Calu3 (cell line): ENCODE measurements around the gene INO80C. TPM values are rescaled to one million over a fixed set of nuclear protein-coding genes. Genes with fewer than 3 reads are reported as not detected.
A peak's percentile ranks its signal among the peaks of the same experiment; 100 is the strongest.

ENCODE experiments used
- BruUV-seq: library from RNA; stranded (reverse); fragments of 400-500 nt; replicated peaks from 2 replicates; lab custom pipeline; 2021; lab: Mats Ljungman, UMichigan
- CTCF ChIA-PET: fragments of 300-600 bp; sonication (Branson Sonifier 250); formaldehyde crosslinking; loops from one replicate; lab custom pipeline; 2022; ENCODE audit warnings: antibody characterized with exemption; lab: Charles Lee
- DNase-seq: peaks from one replicate; pipeline ENCODE4 v3.0.0; 2022
- H3K27ac Mint-ChIP-seq: one replicate; pipeline ENCODE4 v1.8.0; 2022; ENCODE audit warnings: mixed read lengths; ENCODE audit not compliant: unreplicated experiment
- H3K27me3 Mint-ChIP-seq: one replicate; pipeline ENCODE4 v1.8.0; 2022; ENCODE audit warnings: mixed read lengths; ENCODE audit not compliant: unreplicated experiment
- H3K36me3 Mint-ChIP-seq: one replicate; pipeline ENCODE4 v1.8.0; 2022; ENCODE audit warnings: mild to moderate bottlenecking, moderate library complexity, mixed read lengths; ENCODE audit not compliant: insufficient read depth, unreplicated experiment
- H3K4me1 Mint-ChIP-seq: one replicate; pipeline ENCODE4 v1.8.0; 2022; ENCODE audit warnings: mild to moderate bottlenecking, low read depth, mixed read lengths; ENCODE audit not compliant: unreplicated experiment
- H3K4me3 Mint-ChIP-seq: one replicate; pipeline ENCODE4 v1.8.0; 2022; ENCODE audit warnings: mild to moderate bottlenecking, low read depth, moderate library complexity, mixed read lengths; ENCODE audit not compliant: unreplicated experiment
- H3K9me3 Mint-ChIP-seq: one replicate; pipeline ENCODE4 v1.8.0; 2022; ENCODE audit warnings: low read depth, mixed read lengths; ENCODE audit not compliant: unreplicated experiment
- intact Hi-C: fragments of 100-400 bp; cut with micrococcal nuclease; formaldehyde crosslinking; loops from one replicate; pipeline ENCODE4 v1.10.0; 2022; ENCODE audit not compliant: unreplicated experiment
- total RNA-seq: library from RNA; stranded (reverse); gene quantifications from 2 replicates; pipeline ENCODE4 v1.2.3, GENCODE V29; 2022
- TF ChIP-seq, protein P1 (sequence below): fragments of 200-600 bp; IDR thresholded peaks from one replicate; pipeline ENCODE4 v1.8.0; 2022; ENCODE audit warnings: antibody characterized with exemption; ENCODE audit not compliant: unreplicated experiment

Gene INO80C
- total RNA-seq, 1 experiment from 2014 or later = 27.0 TPM

DNA sequence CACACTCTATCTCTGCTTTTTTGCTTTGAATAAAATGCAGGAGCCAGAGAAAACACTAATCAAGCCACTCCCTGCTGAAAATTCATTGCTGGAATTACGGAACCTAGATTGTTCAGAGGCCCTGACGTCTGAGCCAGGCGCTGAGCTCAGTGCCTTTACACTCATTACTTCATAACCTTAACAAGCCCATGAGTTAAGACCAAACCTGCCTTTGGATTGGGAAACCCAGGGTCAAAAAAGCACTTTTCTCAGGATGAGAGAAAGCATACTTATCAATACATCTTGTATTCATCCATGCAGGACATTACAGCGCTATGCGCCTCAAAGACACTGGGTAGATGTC is 762 bp downstream of the INO80C start:
- intact Hi-C loops = loop anchor here (2.0 kb wide), 1 partner anchor 18 kb away; no protein-coding TSS in a partner anchor
- CTCF ChIA-PET = interaction anchor here (0.9 to 1.9 kb wide), 3 partner anchors 10 to 27 kb away, joined by 3 to 14 read pairs (median 7); no protein-coding TSS in a partner anchor
- Mint-ChIP-seq H3K9me3 (no peaks in the 10 kb centered on the region), H3K27ac (peak overlapping the region; percentile 98), H3K27me3 (no peaks in the 10 kb centered on the region), H3K36me3 (peaks cover 14% of the 10 kb centered on the region), H3K4me1 (peaks cover 32% of the 10 kb centered on the region), H3K4me3 (peak overlapping the region; percentile 83)
- no peak for DNase-seq
- BruUV-seq = no TSS peak
- TF ChIP-seq, protein P1, sequence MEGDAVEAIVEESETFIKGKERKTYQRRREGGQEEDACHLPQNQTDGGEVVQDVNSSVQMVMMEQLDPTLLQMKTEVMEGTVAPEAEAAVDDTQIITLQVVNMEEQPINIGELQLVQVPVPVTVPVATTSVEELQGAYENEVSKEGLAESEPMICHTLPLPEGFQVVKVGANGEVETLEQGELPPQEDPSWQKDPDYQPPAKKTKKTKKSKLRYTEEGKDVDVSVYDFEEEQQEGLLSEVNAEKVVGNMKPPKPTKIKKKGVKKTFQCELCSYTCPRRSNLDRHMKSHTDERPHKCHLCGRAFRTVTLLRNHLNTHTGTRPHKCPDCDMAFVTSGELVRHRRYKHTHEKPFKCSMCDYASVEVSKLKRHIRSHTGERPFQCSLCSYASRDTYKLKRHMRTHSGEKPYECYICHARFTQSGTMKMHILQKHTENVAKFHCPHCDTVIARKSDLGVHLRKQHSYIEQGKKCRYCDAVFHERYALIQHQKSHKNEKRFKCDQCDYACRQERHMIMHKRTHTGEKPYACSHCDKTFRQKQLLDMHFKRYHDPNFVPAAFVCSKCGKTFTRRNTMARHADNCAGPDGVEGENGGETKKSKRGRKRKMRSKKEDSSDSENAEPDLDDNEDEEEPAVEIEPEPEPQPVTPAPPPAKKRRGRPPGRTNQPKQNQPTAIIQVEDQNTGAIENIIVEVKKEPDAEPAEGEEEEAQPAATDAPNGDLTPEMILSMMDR = no peak

DNA sequence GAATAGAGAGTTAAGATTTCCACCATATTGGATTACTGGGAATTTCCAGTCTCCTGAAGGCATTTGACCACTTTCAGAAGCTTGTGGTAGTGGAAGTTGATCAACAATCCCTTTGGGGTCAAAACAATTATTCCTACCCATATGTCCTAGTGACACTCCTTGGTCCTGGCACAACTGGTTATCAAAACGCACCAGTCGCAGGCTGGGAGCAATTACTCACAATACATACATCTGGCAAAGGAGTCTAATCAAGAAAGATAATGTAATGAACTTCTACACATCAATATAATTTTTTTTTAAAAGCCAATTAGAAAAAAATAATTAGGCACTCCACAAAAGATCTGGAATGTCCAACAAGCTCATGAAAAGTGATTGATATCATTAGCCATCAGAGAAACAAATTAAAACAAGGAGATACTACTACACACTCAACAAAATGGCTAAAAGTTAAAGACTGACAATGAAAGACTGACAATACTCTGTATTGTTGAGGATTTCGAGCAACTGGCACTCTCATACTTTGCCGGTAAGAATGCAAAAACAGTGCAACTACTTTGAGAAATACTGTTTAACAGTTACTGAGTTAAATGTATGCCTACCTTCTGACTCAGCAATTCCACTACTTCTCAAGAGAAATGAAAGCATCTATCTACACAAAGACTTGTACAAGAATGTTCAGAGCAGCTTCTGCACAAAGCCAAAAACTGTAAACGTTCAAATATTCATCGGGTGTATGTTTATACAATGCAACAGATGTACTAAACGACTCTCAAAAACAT is 2.0 kb downstream of the INO80C start:
- no peak for DNase-seq
- no TSS peak for BruUV-seq
- H3K36me3 Mint-ChIP-seq = peaks cover 14% of the 10 kb centered on the region
- no peak overlapping the region for H3K27ac Mint-ChIP-seq
- TF ChIP-seq, protein P1 = no peak
- intact Hi-C loops = loop anchor here (2.0 kb wide), 1 partner anchor 17 kb away; no protein-coding TSS in a partner anchor
- H3K9me3 Mint-ChIP-seq = no peaks in the 10 kb centered on the region
- H3K4me3 Mint-ChIP-seq = peak overlapping the region; percentile 83
- H3K4me1 Mint-ChIP-seq = peaks cover 35% of the 10 kb centered on the region
- no peaks in the 10 kb centered on the region for H3K27me3 Mint-ChIP-seq
- CTCF ChIA-PET = interaction anchor here (0.7 to 1.3 kb wide), 2 partner anchors 10 to 17 kb away, joined by 3 read pairs; no protein-coding TSS in a partner anchor

DNA sequence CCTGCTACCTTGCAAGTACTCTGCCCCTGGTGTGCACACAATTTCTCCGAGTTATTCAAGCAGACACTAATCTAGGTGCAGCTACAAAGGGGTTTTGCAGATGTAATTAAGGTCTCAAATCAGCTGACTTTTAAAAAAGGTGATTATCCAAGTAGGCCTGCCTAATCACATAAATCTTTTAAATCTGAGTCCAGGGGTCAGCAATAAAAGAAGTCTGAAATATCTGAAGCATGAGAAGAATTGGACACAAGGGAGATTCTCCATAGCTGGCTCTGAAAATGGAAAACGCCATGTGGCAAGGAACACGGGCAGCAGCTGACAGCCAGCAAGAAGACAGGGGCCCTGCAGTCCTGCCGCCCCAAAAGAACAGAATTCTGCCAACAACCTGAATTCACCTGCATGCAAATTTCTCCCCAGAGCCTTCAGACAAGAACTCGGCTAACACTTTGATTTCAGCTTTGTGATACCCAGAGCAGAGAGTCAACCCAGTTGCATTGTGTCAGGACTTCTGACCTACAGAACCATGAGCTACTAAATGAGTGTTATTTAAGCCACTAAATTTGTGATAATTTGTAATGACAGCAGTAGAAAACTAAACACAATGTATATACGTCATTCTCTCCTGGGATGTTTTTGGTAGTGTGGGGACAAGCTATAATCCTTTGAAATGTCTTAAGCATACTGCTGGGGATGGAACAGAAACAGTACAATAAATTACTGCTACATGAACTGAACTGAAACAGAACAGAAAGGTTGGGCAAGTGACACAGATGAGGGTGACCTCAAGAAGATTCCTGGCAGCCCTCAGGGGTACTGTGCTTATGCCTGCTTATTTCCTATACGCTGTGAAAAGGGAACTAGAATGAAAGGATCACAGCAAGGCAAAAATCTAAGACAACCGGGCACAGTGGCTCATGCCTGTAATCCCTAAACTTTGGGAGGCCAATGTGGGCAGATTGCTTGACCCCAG is 3.2 kb downstream of the INO80C start:
- intact Hi-C loops = no loop called here

DNA sequence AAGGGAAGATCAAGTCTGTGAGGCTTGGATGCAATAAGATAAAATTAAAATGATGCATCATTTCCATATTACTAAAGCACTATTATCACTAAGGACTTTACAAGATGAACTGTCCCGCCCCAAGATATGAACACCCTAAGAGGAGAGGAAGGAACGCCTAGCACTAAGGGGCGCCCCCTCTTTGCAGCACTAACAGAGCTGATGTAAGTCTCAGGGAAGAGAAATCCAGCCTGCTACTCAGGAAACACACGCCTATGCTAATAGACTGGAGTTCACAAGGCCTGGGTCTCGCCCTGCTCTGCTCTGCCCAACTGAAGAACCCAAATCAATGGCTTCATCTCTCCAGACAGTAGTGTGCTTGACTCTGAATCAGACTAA is 6.1 kb downstream of the INO80C start:
- no TSS peak for BruUV-seq
- intact Hi-C loops = no loop called here
- CTCF ChIA-PET = interaction anchor here (0.9 to 1.7 kb wide), 2 partner anchors 10 to 13 kb away, joined by 3 to 4 read pairs; no protein-coding TSS in a partner anchor
- TF ChIP-seq, protein P1 = no peak
- DNase-seq = no peak
- H3K9me3 Mint-ChIP-seq = no peaks in the 10 kb centered on the region
- peaks cover 59% of the 10 kb centered on the region for H3K4me1 Mint-ChIP-seq
- H3K27me3 Mint-ChIP-seq = no peaks in the 10 kb centered on the region
- H3K27ac Mint-ChIP-seq = no peak overlapping the region
- peaks cover 5% of the 10 kb centered on the region for H3K36me3 Mint-ChIP-seq
- no peak overlapping the region for H3K4me3 Mint-ChIP-seq

More for the DNA sequence above, 3.2 kb downstream of the INO80C start:
- Mint-ChIP-seq H3K9me3 (no peaks in the 10 kb centered on the region), H3K4me3 (no peak overlapping the region), H3K4me1 (peaks cover 47% of the 10 kb centered on the region), H3K27me3 (no peaks in the 10 kb centered on the region), H3K36me3 (peaks cover 19% of the 10 kb centered on the region), H3K27ac (no peak overlapping the region)
- CTCF ChIA-PET = interaction anchor here (1.3 kb wide), 1 partner anchor 16 kb away, joined by 3 read pairs; no protein-coding TSS in a partner anchor
- TF ChIP-seq, protein P1 = no peak
- no TSS peak for BruUV-seq
- DNase-seq = no peak
